Stomach (tissue), 9 donors: ENCODE results near the gene C10orf71. TPM values are rescaled to one million over a fixed set of nuclear protein-coding genes. Genes with fewer than 3 reads are reported as not detected.

ENCODE experiments used
- DNase-seq, 2 donors: peaks; one replicate each; pipeline versions ENCODE4 v3.0.0 to v3.0.0-alpha.2; 2013 to 2019
- H3K27ac ChIP-seq, 5 donors: fragments of 200-600 bp in 4 of 5; sonication (generic) in 4 of 5; one replicate each; pipeline ENCODE4 v1.5.1; 2013 to 2019; ENCODE audit warnings: mild to moderate bottlenecking in 1 of 5, moderate library complexity in 1 of 5
- H3K27me3 ChIP-seq, 3 donors: fragments of 200-600 bp; sonication (generic); one replicate each; pipeline ENCODE4 v1.5.1; 2017 to 2019; ENCODE audit warnings: mixed run types in 1 of 3
- H3K36me3 ChIP-seq, 4 donors: fragments of 200-600 bp; sonication (generic); 1 replicate in 3 of 4; 2 replicates in 1 of 4; pipeline ENCODE4 v1.5.1; 2016 to 2019
- H3K4me1 ChIP-seq, 4 donors: fragments of 200-600 bp; sonication (generic); one replicate each; pipeline ENCODE4 v1.5.1; 2016 to 2019
- H3K4me3 ChIP-seq, 4 donors: fragments of 200-600 bp; sonication (generic) in 3 of 4; one replicate each; pipeline ENCODE4 v1.5.1; 2016 to 2019; ENCODE audit warnings: mild to moderate bottlenecking in 1 of 4
- H3K9me3 ChIP-seq, 4 donors: fragments of 200-600 bp; sonication (generic); one replicate each; pipeline ENCODE4 v1.5.1; 2016 to 2019
- EP300 ChIP-seq: sonication (generic); formaldehyde crosslinking; IDR thresholded peaks from one replicate; pipeline ENCODE4 v1.6.1; 2017; ENCODE audit warnings: antibody characterized with exemption
- POLR2A ChIP-seq, 4 donors: fragments of 450-650 bp; IDR thresholded peaks; one replicate each; pipeline ENCODE4 v1.6.1; 2016; ENCODE audit warnings: antibody characterized with exemption in 4 of 4, control low read depth in 2 of 4, mild to moderate bottlenecking in 1 of 4, moderate library complexity in 1 of 4
- POLR2AphosphoS5 ChIP-seq, 3 donors: sonication (generic); formaldehyde crosslinking; IDR thresholded peaks; one replicate each; pipeline ENCODE4 v1.6.1; 2016; ENCODE audit warnings: antibody characterized with exemption in 3 of 3
- WGBS, 5 donors: extraction: QIAGEN DNeasy Blood & Tissue Kit in 3 of 5; methylation state at CpG; one replicate each; pipeline versions ENCODE4 v1.1.5 to v1.1.7; 2013 to 2018; 5-methylcytosine and 5-hydroxymethylcytosine counted together
- intact Hi-C: fragments of 100-400 bp; cut with DNase I; formaldehyde crosslinking; loops from one replicate; pipeline ENCODE4 v1.15.1; 2023; ENCODE audit warnings: low total_unique reads
- polyA plus RNA-seq, 3 donors: library from polyadenylated mRNA; stranded (reverse); fragments of 200-250 nt; gene quantifications; one replicate each; pipeline ENCODE4 v1.2.3, GENCODE V29; 2013
- total RNA-seq, 5 donors: library from RNA; depleted of rRNA; stranded (reverse); fragments of >200 nt; gene quantifications; one replicate each; pipeline versions ENCODE4 v1.1.0 to v1.2.3, GENCODE V29; 2014 to 2016
- TF ChIP-seq, protein P1 (sequence below), 7 experiments: fragments of 450-650 bp in 4 of 7; fragments of 200-600 bp in 3 of 7; sonication (generic) in 3 of 7; IDR thresholded peaks; one replicate each; pipeline ENCODE4 v1.5.1; 2016 to 2019; ENCODE audit warnings: antibody characterized with exemption in 7 of 7, control low read depth in 2 of 7, mild to moderate bottlenecking in 1 of 7
- donor health status: healthy with polysubstance abuse.
- donor health status: Bipolar disorder and iron deficiency.
- donor health status: healthy.

C10orf71 gene
- total and polyA plus RNA-seq, 8 donors, result 0.18 TPM; not detected in 7

DNA sequence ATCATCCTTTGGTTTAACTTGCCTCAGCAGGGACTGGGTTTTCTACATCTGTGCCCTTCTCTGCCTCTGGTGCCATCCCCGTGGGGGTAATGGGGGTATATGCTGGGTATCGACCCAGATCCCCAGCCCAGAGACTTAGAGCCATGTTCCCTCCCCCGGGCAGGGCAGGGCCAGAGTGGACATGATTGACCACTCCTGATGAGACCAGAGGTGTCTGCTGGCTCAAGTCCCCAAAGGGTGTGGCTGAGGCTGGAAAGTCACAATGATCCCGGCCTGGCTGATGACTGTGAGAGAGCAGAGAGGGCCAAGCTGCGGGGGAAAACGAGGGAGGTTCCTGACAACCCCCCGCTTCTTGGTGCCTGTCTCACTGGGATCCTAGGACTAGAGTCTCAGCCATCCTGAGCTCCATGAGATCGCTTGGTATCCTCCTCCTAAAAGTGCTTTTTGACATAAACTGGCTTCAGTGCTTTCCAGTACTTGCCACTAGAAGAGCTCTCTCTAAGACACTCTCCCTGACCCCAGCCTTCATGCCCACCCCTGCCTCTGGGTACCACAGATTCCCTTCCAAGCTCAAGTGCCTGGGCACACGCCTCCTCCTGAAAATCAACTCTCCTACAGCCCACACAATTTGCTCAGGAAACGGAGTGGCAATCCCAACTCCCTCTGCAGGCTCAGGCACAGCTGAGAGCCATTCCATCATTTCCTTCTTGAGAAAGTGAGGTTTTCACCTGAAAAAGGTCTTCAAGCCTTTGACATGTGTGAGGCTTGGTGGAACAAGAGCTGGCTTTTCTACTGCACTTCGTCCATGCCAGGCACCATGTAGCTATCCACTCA lies 63.0 kb downstream of the C10orf71 start:
- Histone ChIP-seq H3K4me1 (peaks cover 0 to 11% (median 0%) of the 10 kb centered on the region in 4 donors), H3K27me3 (peaks cover 0 to 34% (median 0%) of the 10 kb centered on the region in 3 donors)
- intact Hi-C loops, result no loop called here

DNA sequence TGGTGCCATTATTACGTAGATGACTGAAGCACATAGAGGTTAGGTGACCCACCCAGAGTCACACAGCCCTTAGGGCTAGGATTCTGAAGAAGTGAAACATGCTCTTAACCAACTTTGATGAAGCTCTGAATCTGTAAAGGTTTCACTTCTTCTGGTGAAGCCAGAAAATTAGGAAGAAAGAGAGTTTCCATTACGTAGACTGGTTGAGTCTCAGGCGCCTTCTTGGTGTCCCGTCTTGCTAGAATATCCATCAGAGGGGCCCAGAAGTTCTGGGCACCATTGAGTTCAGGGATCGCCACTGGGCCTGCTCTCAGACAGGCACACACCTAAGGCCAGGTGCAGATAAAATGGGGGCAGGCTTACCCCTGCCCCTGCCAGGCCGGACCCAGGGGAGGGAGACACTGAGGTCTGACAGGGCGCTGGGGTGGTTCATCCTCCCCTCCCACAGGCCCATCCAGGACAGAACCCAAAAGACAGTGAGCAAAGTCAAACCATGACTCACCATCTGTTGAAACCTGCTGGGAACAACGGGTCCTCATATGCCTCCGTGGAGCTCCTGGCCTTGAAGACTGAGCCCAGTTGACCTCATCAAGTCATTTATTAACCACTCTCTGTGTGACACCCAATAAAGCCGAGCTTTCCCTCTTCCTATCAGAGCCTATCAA lies 63.8 kb downstream of the C10orf71 start:
- Histone ChIP-seq H3K9me3 (peaks cover 0 to under 1% (median 0%) of the 10 kb centered on the region in 4 donors), H3K36me3 (no peaks in the 10 kb centered on the region), H3K4me1 (peaks cover 0 to 11% (median 0%) of the 10 kb centered on the region in 4 donors), H3K4me3 (no peak overlapping the region), H3K27me3 (peaks cover 0 to 34% (median 0%) of the 10 kb centered on the region in 3 donors), H3K27ac (no peak overlapping the region)
- WGBS, 5 donors, result 78 to 82% (median 79%) methylated on average over 9 to 10 of the region's 10 CpGs
- DNase-seq, result peak in 1 of 2 donors; percentile 12
- intact Hi-C loops, result no loop called here
- TF ChIP-seq, protein P1, sequence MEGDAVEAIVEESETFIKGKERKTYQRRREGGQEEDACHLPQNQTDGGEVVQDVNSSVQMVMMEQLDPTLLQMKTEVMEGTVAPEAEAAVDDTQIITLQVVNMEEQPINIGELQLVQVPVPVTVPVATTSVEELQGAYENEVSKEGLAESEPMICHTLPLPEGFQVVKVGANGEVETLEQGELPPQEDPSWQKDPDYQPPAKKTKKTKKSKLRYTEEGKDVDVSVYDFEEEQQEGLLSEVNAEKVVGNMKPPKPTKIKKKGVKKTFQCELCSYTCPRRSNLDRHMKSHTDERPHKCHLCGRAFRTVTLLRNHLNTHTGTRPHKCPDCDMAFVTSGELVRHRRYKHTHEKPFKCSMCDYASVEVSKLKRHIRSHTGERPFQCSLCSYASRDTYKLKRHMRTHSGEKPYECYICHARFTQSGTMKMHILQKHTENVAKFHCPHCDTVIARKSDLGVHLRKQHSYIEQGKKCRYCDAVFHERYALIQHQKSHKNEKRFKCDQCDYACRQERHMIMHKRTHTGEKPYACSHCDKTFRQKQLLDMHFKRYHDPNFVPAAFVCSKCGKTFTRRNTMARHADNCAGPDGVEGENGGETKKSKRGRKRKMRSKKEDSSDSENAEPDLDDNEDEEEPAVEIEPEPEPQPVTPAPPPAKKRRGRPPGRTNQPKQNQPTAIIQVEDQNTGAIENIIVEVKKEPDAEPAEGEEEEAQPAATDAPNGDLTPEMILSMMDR (IDR thresholded peaks at IDR 0.05), result no peak
- TF ChIP-seq POLR2AphosphoS5 (IDR thresholded peaks at IDR 0.05) (no peak), POLR2A (IDR thresholded peaks at IDR 0.05) (no peak), EP300 (no peak)

More for the DNA sequence above, 63.0 kb downstream of the C10orf71 start:
- Histone ChIP-seq H3K4me3 (no peak overlapping the region), H3K9me3 (peaks cover 0 to 6% (median 2%) of the 10 kb centered on the region in 4 donors), H3K27ac (no peak overlapping the region), H3K36me3 (no peaks in the 10 kb centered on the region)
- DNase-seq, result no peak
- 66 to 73% (median 69%) methylated on average over 11 of the region's 11 CpGs for WGBS, 5 donors
- TF ChIP-seq EP300, result no peak
- TF ChIP-seq, protein P1 (IDR thresholded peaks at IDR 0.05), result no peak
- TF ChIP-seq POLR2A (IDR thresholded peaks at IDR 0.05), result no peak
- TF ChIP-seq POLR2AphosphoS5 (IDR thresholded peaks at IDR 0.05), result no peak

DNA sequence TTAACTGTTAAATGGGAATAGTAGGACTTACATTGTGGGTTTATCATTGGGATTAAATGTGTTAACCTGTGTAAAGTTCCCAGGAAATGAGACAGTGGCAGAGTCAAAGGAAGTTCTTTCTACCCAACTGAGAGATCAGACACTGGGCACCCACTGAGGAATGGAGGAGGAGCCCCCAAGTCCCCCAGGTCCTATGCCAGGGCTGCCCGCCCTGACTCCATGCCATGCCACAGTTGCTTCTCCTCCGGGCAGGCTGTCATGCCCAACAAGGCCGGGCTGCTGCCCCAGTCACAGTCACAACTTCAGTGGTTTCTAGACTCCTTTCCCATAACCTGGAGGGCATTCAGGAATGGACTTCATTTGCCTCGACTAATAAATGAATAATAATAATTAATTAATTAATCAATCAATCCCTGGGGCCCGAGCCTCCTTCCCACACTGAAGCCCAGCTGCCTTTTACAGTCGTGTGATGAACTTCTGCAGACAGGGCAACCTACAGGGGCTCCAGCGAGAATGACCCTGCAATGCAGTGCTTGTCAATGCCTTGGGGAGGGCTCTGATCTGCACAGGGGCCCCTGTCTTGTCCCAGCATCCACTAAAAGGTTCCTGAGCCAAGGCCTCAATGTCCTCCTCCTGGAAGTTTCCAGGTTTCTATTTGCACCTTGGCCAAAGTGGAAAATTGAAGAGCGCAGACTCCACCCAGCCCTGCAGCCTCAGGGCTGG lies 64.5 kb downstream of the C10orf71 start:
- DNase-seq, result no peak
- TF ChIP-seq POLR2A (IDR thresholded peaks at IDR 0.05) (no peak), EP300 (no peak), POLR2AphosphoS5 (IDR thresholded peaks at IDR 0.05) (no peak)
- TF ChIP-seq, protein P1 (IDR thresholded peaks at IDR 0.05), result no peak
- H3K27ac ChIP-seq, result no peak overlapping the region
- no peaks in the 10 kb centered on the region for H3K36me3 ChIP-seq
- 79 to 87% (median 85%) methylated on average over 7 to 8 of the region's 8 CpGs for WGBS, 5 donors
- H3K4me1 ChIP-seq, result peaks cover 0 to 11% (median 0%) of the 10 kb centered on the region in 4 donors
- no peak overlapping the region for H3K4me3 ChIP-seq
- intact Hi-C loops, result no loop called here
- no peaks in the 10 kb centered on the region for H3K9me3 ChIP-seq
- H3K27me3 ChIP-seq, result peaks cover 0 to 34% (median 0%) of the 10 kb centered on the region in 3 donors

DNA sequence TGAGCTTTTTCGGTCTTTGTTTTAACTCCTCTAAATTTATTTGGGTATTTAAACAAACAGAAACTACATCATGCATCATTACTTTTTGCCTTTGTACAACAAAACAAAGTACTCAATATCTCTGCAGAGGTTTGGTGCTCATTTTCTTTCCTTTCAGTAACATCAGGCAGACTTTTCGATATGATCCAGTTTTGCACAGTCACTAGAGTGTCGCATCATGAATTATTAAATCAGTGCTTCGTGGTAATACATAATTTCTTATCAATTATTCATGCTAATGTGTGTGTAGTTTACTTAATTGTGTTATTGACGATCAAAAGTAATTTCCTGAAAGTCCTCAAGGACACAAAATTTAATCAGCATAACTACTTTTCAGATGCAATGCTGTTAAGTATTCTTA lies 65.1 kb downstream of the C10orf71 start:
- no peak for DNase-seq
- 73 to 80% (median 78%) methylated on average over 5 of the region's 5 CpGs for whole genome bisulfite sequencing, 5 donors
- Histone ChIP-seq H3K27me3 (peaks cover 0 to 34% (median 0%) of the 10 kb centered on the region in 3 donors), H3K9me3 (no peaks in the 10 kb centered on the region), H3K27ac (no peak overlapping the region), H3K36me3 (no peaks in the 10 kb centered on the region), H3K4me3 (no peak overlapping the region), H3K4me1 (peaks cover 0 to 11% (median 0%) of the 10 kb centered on the region in 4 donors)
- no peak for TF ChIP-seq POLR2AphosphoS5 (IDR thresholded peaks at IDR 0.05)
- no peak for TF ChIP-seq EP300
- TF ChIP-seq, protein P1 (IDR thresholded peaks at IDR 0.05), result no peak
- no peak for TF ChIP-seq POLR2A (IDR thresholded peaks at IDR 0.05)
- intact Hi-C loops, result no loop called here
